GM06990 (cell line): ENCODE results near the gene SLCO2A1.

ENCODE experiments used
- DNase-seq: peaks from one replicate; pipeline ENCODE4 v3.0.0-alpha.2; 2011; ENCODE audit not compliant: insufficient read length; ENCODE audit errors: extremely low read depth
- H3K27me3 ChIP-seq: replicated peaks from 2 replicates; pipeline ENCODE4 v1.6.0; 2011; ENCODE audit warnings: low read length; ENCODE audit not compliant: control insufficient read depth, insufficient read depth
- H3K36me3 ChIP-seq: 2 replicates; pipeline ENCODE4 v1.5.1; 2011; ENCODE audit warnings: low read length; ENCODE audit not compliant: control insufficient read depth, insufficient read depth
- H3K4me3 ChIP-seq: replicated peaks from 2 replicates; pipeline ENCODE4 v1.5.1; 2011; ENCODE audit warnings: low read depth, mild to moderate bottlenecking, control low read depth, low read length
- CTCF ChIP-seq: IDR thresholded peaks from 2 replicates; pipeline ENCODE4 v1.5.1; 2011; ENCODE audit warnings: low read length, control low read depth, mild to moderate bottlenecking, inconsistent platforms; ENCODE audit not compliant: insufficient read depth, poor library complexity, severe bottlenecking

SLCO2A1 gene

DNA sequence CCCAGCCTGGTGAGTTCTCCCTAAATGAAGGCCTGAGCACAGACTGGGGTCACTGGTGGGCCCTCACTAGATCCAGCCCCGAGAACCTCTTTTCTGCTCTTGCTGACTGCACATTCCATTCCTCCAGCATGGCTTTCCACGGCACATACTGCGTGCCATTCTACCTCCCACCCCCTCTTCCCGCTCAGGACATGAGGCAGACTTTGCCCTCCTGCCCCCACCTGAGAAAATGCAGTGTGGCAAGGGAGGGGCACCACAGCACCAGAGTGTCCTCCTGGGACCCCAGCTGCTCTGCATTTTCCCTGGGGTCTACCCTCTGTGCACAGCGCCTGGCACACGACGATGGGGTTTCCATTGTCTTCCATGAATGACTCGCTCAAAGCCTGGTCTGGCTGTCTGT, 6.1 kb upstream of the SLCO2A1 start:
- Histone ChIP-seq H3K27me3 (no peaks in the 10 kb centered on the region; the same call in none of the 2 replicates), H3K4me3 (no peak overlapping the region), H3K36me3 (no peaks in the 10 kb centered on the region)
- TF ChIP-seq CTCF = no peak
- no peak for DNase-seq

DNA sequence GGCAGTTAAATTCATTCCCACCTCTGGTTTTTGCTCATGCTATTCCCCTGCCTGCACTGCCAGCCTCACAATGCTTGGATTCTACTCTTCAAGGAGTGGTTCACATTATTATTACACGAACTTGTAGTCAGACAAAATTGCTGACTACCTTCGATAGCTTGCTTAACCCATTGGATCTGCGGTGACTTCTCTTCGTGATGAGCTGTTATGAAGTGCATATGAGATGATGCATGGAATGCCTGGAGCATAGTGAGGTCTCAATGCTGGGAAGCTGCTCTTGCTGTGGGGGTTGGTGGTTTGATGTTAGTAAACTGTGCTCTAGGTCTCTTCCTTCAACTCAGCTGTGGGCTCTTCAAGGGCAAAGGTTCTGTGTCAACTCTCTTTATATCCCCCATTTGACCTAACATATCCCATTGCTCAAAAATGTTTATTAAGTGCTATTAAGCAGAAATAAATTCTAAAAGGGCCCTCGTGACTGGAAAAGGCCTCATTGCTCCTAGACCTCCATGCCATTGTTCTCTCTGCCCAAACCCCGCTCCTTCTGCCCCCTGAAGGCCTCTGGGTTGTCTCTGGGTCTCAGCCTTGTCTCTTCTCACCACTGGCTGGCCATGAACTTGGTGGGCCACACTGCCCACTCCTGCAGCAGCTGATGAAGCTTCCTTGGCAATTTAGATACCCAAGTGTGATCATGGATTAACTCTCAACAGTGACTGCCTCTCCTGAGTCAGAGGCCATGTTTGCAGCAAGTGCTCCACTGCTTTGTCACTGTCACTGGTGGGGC, 4.5 kb upstream of the SLCO2A1 start:
- Histone ChIP-seq H3K27me3 (no peaks in the 10 kb centered on the region; the same call in none of the 2 replicates), H3K36me3 (no peaks in the 10 kb centered on the region), H3K4me3 (no peak overlapping the region)
- DNase-seq = no peak
- TF ChIP-seq CTCF = no peak

DNA sequence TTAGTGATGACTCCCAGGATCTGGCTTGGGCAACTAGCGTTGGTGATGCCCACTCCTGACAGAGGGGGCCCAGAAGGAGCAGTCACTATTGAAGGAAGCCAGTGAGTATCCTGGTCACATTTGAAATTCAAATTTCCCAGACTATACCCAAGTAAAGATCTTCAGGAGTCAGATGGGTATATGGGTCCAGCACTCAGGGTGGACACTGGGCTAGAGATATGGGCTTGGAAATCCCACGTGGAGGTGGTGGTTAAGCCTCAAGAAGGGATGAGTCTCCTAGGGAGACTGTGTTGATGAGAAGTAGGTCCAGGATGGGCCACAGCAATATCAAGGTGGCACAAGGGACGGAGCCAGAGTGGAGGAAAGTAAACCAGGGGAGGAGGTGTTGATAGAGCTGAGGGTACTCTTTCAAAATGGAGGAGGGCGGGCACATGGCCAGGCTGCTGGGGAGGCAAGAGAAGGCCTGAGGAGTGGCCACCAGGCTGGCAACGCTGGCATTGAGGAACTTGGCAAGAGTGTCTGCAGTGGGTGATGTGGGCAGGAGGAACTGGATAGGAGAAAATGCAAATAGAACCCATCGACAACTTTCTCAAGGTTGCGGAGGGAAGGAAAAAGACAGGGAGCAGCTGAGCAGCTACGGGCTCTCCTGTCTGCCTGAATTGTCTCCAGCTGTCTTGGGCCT, 3.7 kb upstream of the SLCO2A1 start:
- H3K36me3 ChIP-seq = no peaks in the 10 kb centered on the region
- no peak for DNase-seq
- H3K27me3 ChIP-seq = no peaks in the 10 kb centered on the region; the same call in none of the 2 replicates
- no peak for TF ChIP-seq CTCF
- H3K4me3 ChIP-seq = no peak overlapping the region

GRCh38 chr3:134031348-134031915, 1.7 kb upstream of the SLCO2A1 start:
- Histone ChIP-seq H3K4me3 (no peak overlapping the region), H3K27me3 (no peaks in the 10 kb centered on the region; the same call in none of the 2 replicates), H3K36me3 (no peaks in the 10 kb centered on the region)
- DNase-seq = no peak
- TF ChIP-seq CTCF = no peak

DNA sequence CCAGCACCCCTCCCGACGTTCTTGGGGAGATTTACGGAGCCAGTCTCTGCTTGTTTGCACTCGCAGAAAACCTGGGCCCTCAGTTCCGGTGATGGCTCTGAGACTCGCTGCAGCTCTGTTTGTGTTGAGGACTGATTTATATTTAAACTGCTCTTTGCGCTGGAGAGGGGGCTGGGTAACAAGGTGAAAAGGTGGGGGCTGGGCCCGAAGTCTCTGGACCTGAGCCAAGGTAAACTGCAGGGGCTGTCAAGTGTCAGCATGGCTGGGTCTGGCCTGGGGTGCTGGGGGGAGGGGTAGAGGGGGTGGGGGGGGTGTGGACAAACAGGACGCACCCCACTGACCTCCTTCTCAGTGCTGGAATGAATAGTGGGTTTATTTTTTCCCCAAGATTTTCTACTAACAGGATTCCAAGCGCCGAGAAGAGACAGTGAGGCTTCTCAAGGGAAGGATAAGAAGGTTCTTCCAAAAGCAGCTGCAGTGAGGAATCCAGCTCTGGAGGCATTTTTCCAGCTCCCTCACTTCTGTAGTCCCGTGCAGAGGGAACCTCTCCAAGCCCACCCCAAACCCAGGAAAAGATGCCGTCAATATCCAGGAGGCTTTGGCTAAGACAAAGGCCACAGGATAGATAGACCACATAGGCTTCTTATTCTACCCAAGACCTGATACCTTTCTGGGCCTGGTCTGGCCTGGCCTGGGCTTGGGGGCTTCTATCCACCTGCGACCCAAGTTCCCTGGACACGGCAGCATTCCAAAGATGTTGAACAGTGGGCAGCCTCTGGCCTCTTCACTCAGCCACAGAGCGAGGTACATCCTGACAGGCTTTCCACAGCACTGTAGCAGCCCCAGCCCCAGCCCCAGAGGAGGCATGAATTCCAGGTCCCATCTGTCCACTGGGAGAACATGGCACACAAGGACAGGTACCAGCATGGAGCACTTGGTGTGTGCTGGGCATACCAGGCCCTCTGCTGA, 938 bp upstream of the SLCO2A1 start:
- H3K36me3 ChIP-seq = no peaks in the 10 kb centered on the region
- no peak overlapping the region for H3K4me3 ChIP-seq
- TF ChIP-seq CTCF = no peak
- no peak for DNase-seq
- no peaks in the 10 kb centered on the region; the same call in none of the 2 replicates for H3K27me3 ChIP-seq
